IMR-90 (cell line): ENCODE data around the gene CLCN5. TPM values are rescaled to one million over a fixed set of nuclear protein-coding genes. Genes with fewer than 3 reads are reported as not detected.

Experiments used
- ATAC-seq: fragments of 200-7000 bp; cut with Tn5 transposase; 2 replicates; pipeline ENCODE4 v1.9.1; 2020; ENCODE audit warnings: low read depth, mild to moderate bottlenecking, moderate library complexity
- BruUV-seq: library from RNA; stranded (reverse); fragments of 400-500 nt; replicated peaks from 2 replicates; lab custom pipeline; 2021; lab: Mats Ljungman, UMichigan
- CTCF ChIA-PET: fragments of 300-600 bp; formaldehyde crosslinking; extraction: SDS; loops from one replicate; lab custom pipeline; 2021; ENCODE audit warnings: antibody characterized with exemption; lab: Yijun Ruan, JAX
- POLR2A ChIA-PET: fragments of 300-600 bp; sonication (Branson Sonifier 250); formaldehyde crosslinking; loops from one replicate; lab custom pipeline; 2022; ENCODE audit warnings: antibody characterized with exemption; ENCODE audit not compliant: unreplicated experiment; lab: Charles Lee
- DNase-seq: peaks from one replicate; pipeline ENCODE4 v3.0.0; 2013
- H2AFZ ChIP-seq: replicated peaks from 2 replicates; pipeline ENCODE3; 2013; ENCODE audit warnings: low read length, mild to moderate bottlenecking; ENCODE audit not compliant: poor library complexity
- H2AK5ac ChIP-seq: 2 replicates; pipeline ENCODE4 v1.6.1; 2013; ENCODE audit warnings: low read depth, low read length, inconsistent platforms
- H2AK9ac ChIP-seq: replicated peaks from 2 replicates; pipeline ENCODE3; 2013; ENCODE audit warnings: mild to moderate bottlenecking, low read depth, low read length, moderate library complexity; ENCODE audit not compliant: poor library complexity
- H2BK120ac ChIP-seq: 2 replicates; pipeline ENCODE4 v1.6.1; 2013; ENCODE audit warnings: low read depth, low read length, inconsistent platforms
- H2BK15ac ChIP-seq: 3 replicates; pipeline ENCODE4 v1.6.1; 2013; ENCODE audit warnings: low read depth, low read length, inconsistent platforms
- H2BK20ac ChIP-seq: 2 replicates; pipeline ENCODE4 v1.6.1; 2013; ENCODE audit warnings: low read depth, mild to moderate bottlenecking, inconsistent platforms, low read length, moderate library complexity
- H2BK5ac ChIP-seq: 2 replicates; pipeline ENCODE4 v1.6.1; 2013; ENCODE audit warnings: mild to moderate bottlenecking, low read depth, low read length, inconsistent platforms; ENCODE audit not compliant: poor library complexity, severe bottlenecking
- H3K14ac ChIP-seq: replicated peaks from 2 replicates; pipeline ENCODE4 v1.6.1; 2013; ENCODE audit warnings: low read depth, low read length, inconsistent platforms
- H3K18ac ChIP-seq: 2 replicates; pipeline ENCODE4 v1.6.1; 2013; ENCODE audit warnings: low read depth, low read length, control low read depth
- H3K23ac ChIP-seq: 2 replicates; pipeline ENCODE4 v1.6.1; 2013; ENCODE audit warnings: low read depth, low read length, inconsistent platforms
- H3K27ac ChIP-seq: 2 replicates; pipeline ENCODE4 v1.5.1; 2013; ENCODE audit warnings: mild to moderate bottlenecking, control low read depth, low read length; ENCODE audit not compliant: insufficient read depth
- H3K27me3 ChIP-seq: 2 replicates; pipeline ENCODE4 v1.6.1; 2013; ENCODE audit warnings: low read length; ENCODE audit not compliant: control insufficient read depth, insufficient read depth
- H3K36me3 ChIP-seq: 2 replicates; pipeline ENCODE4 v1.6.1; 2013; ENCODE audit warnings: low read length, mixed read lengths; ENCODE audit not compliant: control insufficient read depth, insufficient read depth
- H3K4ac ChIP-seq: 2 replicates; pipeline ENCODE4 v1.6.1; 2013; ENCODE audit warnings: low read depth, low read length, inconsistent platforms
- H3K4me1 ChIP-seq: 2 replicates; pipeline ENCODE4 v1.6.1; 2013; ENCODE audit warnings: low read length, mixed read lengths; ENCODE audit not compliant: control insufficient read depth, insufficient read depth
- H3K4me2 ChIP-seq: 2 replicates; pipeline ENCODE4 v1.6.1; 2013; ENCODE audit warnings: low read depth, mild to moderate bottlenecking, control low read depth, low read length, moderate library complexity
- H3K4me3 ChIP-seq: 2 replicates; pipeline ENCODE4 v1.5.1; 2013; ENCODE audit warnings: low read depth, mild to moderate bottlenecking, control low read depth, low read length, moderate library complexity; ENCODE audit not compliant: insufficient read depth
- H3K56ac ChIP-seq: 2 replicates; pipeline ENCODE4 v1.6.1; 2013; ENCODE audit warnings: low read length, inconsistent platforms; ENCODE audit not compliant: insufficient read depth; ENCODE audit errors: extremely low read depth
- H3K79me1 ChIP-seq, 2 experiments: 2 replicates each; pipeline ENCODE4 v1.6.1; 2013; ENCODE audit warnings: low read length in 2 of 2, inconsistent platforms in 1 of 2, low read depth in 1 of 2
- H3K9ac ChIP-seq: 2 replicates; pipeline ENCODE4 v1.6.1; 2013; ENCODE audit warnings: low read depth, low read length, control low read depth
- H3K9me1 ChIP-seq: 2 replicates; pipeline ENCODE4 v1.6.1; 2013; ENCODE audit warnings: low read length, inconsistent platforms; ENCODE audit not compliant: insufficient read depth
- H3K9me3 ChIP-seq: 2 replicates; pipeline ENCODE4 v1.6.1; 2013; ENCODE audit warnings: low read length; ENCODE audit not compliant: control insufficient read depth, insufficient read depth
- H4K20me1 ChIP-seq: 2 replicates; pipeline ENCODE4 v1.6.1; 2013; ENCODE audit warnings: low read length, inconsistent platforms; ENCODE audit not compliant: insufficient read depth
- H4K5ac ChIP-seq: 2 replicates; pipeline ENCODE4 v1.6.1; 2013; ENCODE audit warnings: mild to moderate bottlenecking, low read depth, low read length, control low read depth
- H4K8ac ChIP-seq, 2 experiments: 2 replicates each; pipeline ENCODE4 v1.6.1; 2013; ENCODE audit warnings: low read depth in 2 of 2, low read length in 2 of 2, control low read depth in 1 of 2, inconsistent platforms in 1 of 2
- H4K91ac ChIP-seq: 2 replicates; pipeline ENCODE4 v1.6.1; 2013; ENCODE audit warnings: low read depth, low read length, inconsistent platforms; ENCODE audit not compliant: insufficient read depth
- BHLHE40 ChIP-seq: fragments of 150-350 bp; IDR thresholded peaks from 2 replicates; pipeline ENCODE4 v1.6.1; 2016; ENCODE audit warnings: mild to moderate bottlenecking, low read depth, low read length
- CEBPB ChIP-seq: IDR thresholded peaks from 2 replicates; pipeline ENCODE4 v1.6.1; 2012; ENCODE audit warnings: low read depth, low read length, improper control_type of control experiment
- FOS ChIP-seq: fragments of 150-350 bp; IDR thresholded peaks from 2 replicates; pipeline ENCODE4 v1.6.1; 2016; ENCODE audit warnings: low read depth, low read length
- MAFK ChIP-seq: IDR thresholded peaks from 2 replicates; pipeline ENCODE4 v1.6.1; 2012; ENCODE audit warnings: low read depth, low read length, improper control_type of control experiment
- MXI1 ChIP-seq: IDR thresholded peaks from 2 replicates; pipeline ENCODE4 v1.6.1; 2012; ENCODE audit warnings: low read depth, mild to moderate bottlenecking, low read length, moderate library complexity, borderline replicate concordance
- NFE2L2 ChIP-seq: fragments of 150-350 bp; IDR thresholded peaks from 2 replicates; pipeline ENCODE4 v1.6.1; 2016; ENCODE audit warnings: low read depth, mild to moderate bottlenecking, low read length
- POLR2A ChIP-seq: IDR thresholded peaks from 2 replicates; pipeline ENCODE4 v1.6.1; 2012; ENCODE audit warnings: mild to moderate bottlenecking, low read depth, low read length
- WGBS, 2 experiments: methylation state at CpG; one replicate each; pipeline versions ENCODE4 v1.1.5 to v1.1.7; 2013; ENCODE audit warnings: missing lambda C conversion rate in 2 of 2; ENCODE audit not compliant: insufficient read length in 1 of 2; ENCODE audit errors: extremely low coverage in 2 of 2; 5-methylcytosine and 5-hydroxymethylcytosine counted together
- dilution Hi-C: fragments of 300-500 bp; cut with HindIII; formaldehyde crosslinking; loops from one replicate; pipeline ENCODE4 v1.14.3; 2018; ENCODE audit warnings: low sequenced_read_pairs; ENCODE audit not compliant: unreplicated experiment
- in situ Hi-C: fragments of 300-500 bp; cut with MboI; formaldehyde crosslinking; loops from 3 replicates; pipeline ENCODE4 v1.14.3; 2019; ENCODE audit warnings: low sequenced_read_pairs, inconsistent platforms, mixed read lengths
- intact Hi-C: fragments of 100-400 bp; cut with micrococcal nuclease; formaldehyde crosslinking; loops from 2 replicates; pipeline ENCODE4 v1.10.0; 2022
- polyA plus RNA-seq, 3 experiments: library from polyadenylated mRNA; depleted of rRNA; stranded (reverse); fragments of >200 nt; gene quantifications; 2 replicates each; pipeline ENCODE4 v1.2.3, GENCODE V29; 2012; ENCODE audit warnings: low replicate concordance in 1 of 3
- total RNA-seq: library from RNA; depleted of rRNA; stranded (reverse); fragments of >200 nt; gene quantifications from 2 replicates; pipeline ENCODE4 v1.2.3, GENCODE V29; 2012

CLCN5 gene
- total and polyA plus RNA-seq, 2 of the 4 experiments (the other 2 are of a cell fraction), result 1.4 to 5.9 TPM

GRCh38 chrX:49995107-49995731, 72.8 kb downstream of the CLCN5 start:
- POLR2A ChIA-PET, result no interaction called here
- TF ChIP-seq CEBPB (peak; percentile 74), POLR2A (no peak), MXI1 (no peak), FOS (no peak), MAFK (no peak), NFE2L2 (no peak), BHLHE40 (no peak)

More at GRCh38 chrX:49995107-49995731, 72.8 kb downstream of the CLCN5 start:
- Histone ChIP-seq H3K18ac (no peak overlapping the region; the same call in 1 of the 2 replicates), H2BK5ac (peak overlapping the region; percentile 18), H4K8ac (peak overlapping the region in 1 of 2 experiments; percentile 11; a peak in 1 of 4 replicates), H2AK9ac (no peak overlapping the region), H3K4me2 (peak overlapping the region; percentile 53; the same call in 1 of the 2 replicates), H3K56ac (no peak overlapping the region), H3K9ac (no peak overlapping the region), H2BK15ac (no peak overlapping the region; the same call in 2 of the 3 replicates), H3K4me3 (no peak overlapping the region), H3K9me1 (no peaks in the 10 kb centered on the region), H2BK120ac (no peak overlapping the region), H3K4ac (no peak overlapping the region), H3K36me3 (no peaks in the 10 kb centered on the region), H3K23ac (no peak overlapping the region), H2BK20ac (no peak overlapping the region), H3K79me1 (no peaks in the 10 kb centered on the region), H3K9me3 (no peaks in the 10 kb centered on the region), H4K5ac (no peak overlapping the region), H4K20me1 (no peaks in the 10 kb centered on the region), H4K91ac (no peak overlapping the region), H3K27me3 (peaks cover 2% of the 10 kb centered on the region), H3K14ac (no peak overlapping the region), H2AFZ (no peak overlapping the region), H3K4me1 (no peaks in the 10 kb centered on the region), H3K27ac (peak overlapping the region; percentile 42; the same call in 1 of the 2 replicates), H2AK5ac (no peak overlapping the region)
- ATAC-seq (peak; percentile 87), DNase-seq (peak; percentile 77)
- in situ Hi-C loops, result no loop called here
- no CpG with 5 or more reads among the region's 10 CpGs for WGBS, 2 experiments
- CTCF ChIA-PET, result interaction anchor here (0.5 to 0.7 kb wide), 2 partner anchors 19 to 143 kb away, joined by 3 read pairs; no protein-coding TSS in a partner anchor
- dilution Hi-C loops, result no loop called here
- intact Hi-C loops, result no loop called here
- BruUV-seq, result no TSS peak
